Cardiac fibroblast (primary cell): ENCODE results near the gene TMEM150C.

Source experiments
- DNase-seq, 2 donors: peaks; one replicate each; pipeline versions ENCODE4 v3.0.0 to v3.0.0-alpha.2; 2010; ENCODE audit warnings: low read depth in 2 of 2
- H3K4me3 ChIP-seq, 2 donors: replicated peaks in 1 of 2; 1 replicate in 1 of 2; 2 replicates in 1 of 2; pipeline ENCODE4 v1.5.1; 2011; ENCODE audit warnings: low read depth in 2 of 2, low read length in 2 of 2, mild to moderate bottlenecking in 2 of 2, moderate library complexity in 1 of 2
- CTCF ChIP-seq: IDR thresholded peaks from one replicate; pipeline ENCODE4 v1.5.1; 2011; ENCODE audit warnings: low read depth, mild to moderate bottlenecking, low read length, inconsistent platforms

Gene TMEM150C

GRCh38 chr4:82436130-82436529 is 125.7 kb downstream of the TMEM150C start:
- no peak for DNase-seq
- no peak overlapping the region for H3K4me3 ChIP-seq
- no peak for TF ChIP-seq CTCF

- H3K4me3 ChIP-seq: no peak overlapping the region
- no peak for TF ChIP-seq CTCF
- no peak for DNase-seq
Observed at GRCh38 chr4:82434949-82435348, 126.8 kb downstream of the TMEM150C start.

GRCh38 chr4:82433791-82434190 is 128.0 kb downstream of the TMEM150C start:
- no peak overlapping the region for H3K4me3 ChIP-seq
- no peak for TF ChIP-seq CTCF
- no peak for DNase-seq
